ENCODE measurements around the gene KLK12. TPM values are rescaled to one million over a fixed set of nuclear protein-coding genes. Genes with fewer than 3 reads are reported as not detected.

The KLK12 gene
- total RNA-seq, 4 donors from 2014 or later: 0.96 to 2.1 TPM; not detected in 2

GRCh38 chr19:50983625-50984292, 51.0 kb downstream of the KLK12 start, which contains the start of gene KLK7:
TSS of gene KLK7 (minus strand) at chr19:50983917. CDS start at chr19:50982399, 1,518 bp downstream.
- no peak for TF ChIP-seq CTCF (IDR thresholded peaks at IDR 0.05)
- TF ChIP-seq POLR2A (IDR thresholded peaks at IDR 0.05): no peak
- H3K4me3 ChIP-seq (ENCODE audit: low read depth, poor library complexity, severe bottlenecking): no peak within 1 kb of the TSS
- DNase-seq (ENCODE audit: low spot score in 2 of 2): no peak
- WGBS, 2 donors: 10 to 16% methylated on average over 26 to 28 of the region's 28 CpGs
- intact Hi-C loops (cut with DNase I; ENCODE audit: low total_unique reads): no loop called here

- no peak for DNase-seq (ENCODE audit: low spot score in 2 of 2)
- TF ChIP-seq CTCF (IDR thresholded peaks at IDR 0.05) (no peak), POLR2A (IDR thresholded peaks at IDR 0.05) (no peak)
- intact Hi-C loops (cut with DNase I; ENCODE audit: low total_unique reads): no loop called here
- H3K4me3 ChIP-seq (ENCODE audit: low read depth, poor library complexity, severe bottlenecking): no peak overlapping the region
- WGBS, 2 donors: 77 to 82% methylated on average over 3 to 4 of the region's 4 CpGs
Measured at GRCh38 chr19:50982186-50982585, 52.6 kb downstream of the KLK12 start.

GRCh38 chr19:50981587-50982146, 53.1 kb downstream of the KLK12 start:
- intact Hi-C loops (cut with DNase I; ENCODE audit: low total_unique reads): no loop called here
- DNase-seq (ENCODE audit: low spot score in 2 of 2): no peak
- WGBS, 2 donors: 57 to 64% methylated on average over 7 to 11 of the region's 11 CpGs
- TF ChIP-seq CTCF (IDR thresholded peaks at IDR 0.05) (no peak), POLR2A (IDR thresholded peaks at IDR 0.05) (no peak)
- no peak overlapping the region for H3K4me3 ChIP-seq (ENCODE audit: low read depth, poor library complexity, severe bottlenecking)

GRCh38 chr19:50980208-50980607, 54.6 kb downstream of the KLK12 start:
- intact Hi-C loops (cut with DNase I; ENCODE audit: low total_unique reads): no loop called here
- no peak overlapping the region for H3K4me3 ChIP-seq (ENCODE audit: low read depth, poor library complexity, severe bottlenecking)
- 64 to 83% methylated on average over 9 to 13 of the region's 13 CpGs for WGBS, 2 donors
- TF ChIP-seq POLR2A (IDR thresholded peaks at IDR 0.05) (no peak), CTCF (IDR thresholded peaks at IDR 0.05) (no peak)
- DNase-seq (ENCODE audit: low spot score in 2 of 2): no peak

GRCh38 chr19:50979758-50980157, 55.0 kb downstream of the KLK12 start:
- 44 to 47% methylated on average over 8 of the region's 8 CpGs for WGBS, 2 donors
- DNase-seq (ENCODE audit: low spot score in 2 of 2): no peak
- TF ChIP-seq POLR2A (IDR thresholded peaks at IDR 0.05) (no peak), CTCF (IDR thresholded peaks at IDR 0.05) (no peak)
- H3K4me3 ChIP-seq (ENCODE audit: low read depth, poor library complexity, severe bottlenecking): no peak overlapping the region
- intact Hi-C loops (cut with DNase I; ENCODE audit: low total_unique reads): no loop called here

Other genes starting within 250 kb of the KLK12 start
- gene ACP4, start 244.6 kb downstream of the KLK12 start, total RNA-seq: 1 to 10 TPM in 1 of 4 donors, under 1 TPM in 1, not detected in 2; 0.58 to 3.1 TPM
- gene KLK1, start 211.2 kb downstream of the KLK12 start, total RNA-seq: 10 to 100 TPM; 35.9 to 49.9 (median 46.6) TPM
- not detected for gene KLK15, start 201.4 kb downstream of the KLK12 start, total RNA-seq
- 100 to 1,000 TPM in 1 of 4 donors, 10 to 100 TPM in 1, 1 to 10 TPM in 1, under 1 TPM in 1; 0.13 to 119 (median 10.4) TPM for gene KLK3, start 180.1 kb downstream of the KLK12 start, total RNA-seq
- gene KLK2, start 161.6 kb downstream of the KLK12 start, total RNA-seq: 10 to 100 TPM in 1 of 4 donors, 1 to 10 TPM in 1, not detected in 2; 5.3 to 31.2 TPM
- gene KLK4, start 123.6 kb downstream of the KLK12 start, total RNA-seq: under 1 TPM; 0.47 to 0.84 (median 0.74) TPM
- 100 to 1,000 TPM; 179 to 310 (median 271) TPM for gene KLK5, start 82.0 kb downstream of the KLK12 start, total RNA-seq
- 1 to 10 TPM in 3 of 4 donors, under 1 TPM in 1; 0.27 to 9.5 (median 5.1) TPM for gene KLK6, start 65.4 kb downstream of the KLK12 start, total RNA-seq
- gene KLK7, start 51.1 kb downstream of the KLK12 start, total RNA-seq: 100 to 1,000 TPM; 206 to 251 (median 224) TPM
- 100 to 1,000 TPM in 3 of 4 donors, 10 to 100 TPM in 1; 67.1 to 117 (median 106) TPM for gene KLK8, start 33.4 kb downstream of the KLK12 start, total RNA-seq
- gene KLK10, start 15.3 kb downstream of the KLK12 start, total RNA-seq: 10 to 100 TPM; 30.0 to 94.1 (median 57.2) TPM
- gene KLK11, start 8.4 kb downstream of the KLK12 start, total RNA-seq: 100 to 1,000 TPM; 219 to 420 (median 258) TPM
- 10 to 100 TPM in 1 of 4 donors, 1 to 10 TPM in 3; 8.6 to 39.1 (median 9.5) TPM for gene KLK13, start 30.1 kb upstream of the KLK12 start, total RNA-seq
- gene KLK14, start 47.9 kb upstream of the KLK12 start, total RNA-seq: 10 to 100 TPM in 3 of 4 donors, 1 to 10 TPM in 1; 8.3 to 18.3 (median 12.2) TPM
- 10 to 100 TPM; 11.3 to 18.1 (median 16.7) TPM for gene CTU1, start 73.4 kb upstream of the KLK12 start, total RNA-seq
- 1 to 10 TPM in 2 of 4 donors, under 1 TPM in 2; 0.15 to 2.7 (median 1.2) TPM for gene SIGLEC9, start 89.9 kb upstream of the KLK12 start, total RNA-seq
- not detected for gene SIGLEC7, start 107.3 kb upstream of the KLK12 start, total RNA-seq
- gene CD33, start 190.1 kb upstream of the KLK12 start, total RNA-seq: 1 to 10 TPM; 1.4 to 2.5 (median 2.1) TPM
- gene SIGLECL1, start 216.1 kb upstream of the KLK12 start, total RNA-seq: not detected